ENCODE results near the gene ELK1. TPM values are rescaled to one million over a fixed set of nuclear protein-coding genes. Genes with fewer than 3 reads are reported as not detected.

Gene ELK1
- total RNA-seq, 1 donor from 2014 or later: 146 TPM

GRCh38 chrX:47596256-47596655 is 54.1 kb downstream of the ELK1 start:
- peak overlapping the region; percentile 20 to 31 for H3K27ac ChIP-seq
- H3K36me3 ChIP-seq: no peaks in the 10 kb centered on the region
- peaks cover 10 to 41% of the 10 kb centered on the region in 2 donors for H3K9me3 ChIP-seq
- DNase-seq (ENCODE audit: low spot score in 2 of 2): no peak
- no peak for TF ChIP-seq CTCF (IDR thresholded peaks at IDR 0.05)
- peaks cover 0 to 2% of the 10 kb centered on the region in 2 donors for H3K4me1 ChIP-seq
- H3K4me3 ChIP-seq: no peak overlapping the region
- no peaks in the 10 kb centered on the region for H3K27me3 ChIP-seq
- intact Hi-C loops (cut with DNase I): no loop called here

GRCh38 chrX:47595716-47596251 is 54.6 kb downstream of the ELK1 start:
- H3K9me3 ChIP-seq: peaks cover 10 to 41% of the 10 kb centered on the region in 2 donors
- no peaks in the 10 kb centered on the region for H3K27me3 ChIP-seq
- no peak for TF ChIP-seq CTCF (IDR thresholded peaks at IDR 0.05)
- H3K27ac ChIP-seq: peak overlapping the region; percentile 20 to 31
- intact Hi-C loops (cut with DNase I): loop anchor here (1.0 kb wide), 1 partner anchor 34 kb away; the partner anchor contains the start of gene ARAF
- H3K4me3 ChIP-seq: no peak overlapping the region
- no peaks in the 10 kb centered on the region for H3K36me3 ChIP-seq
- DNase-seq (ENCODE audit: low spot score in 2 of 2): no peak
- H3K4me1 ChIP-seq: peaks cover 0 to 2% of the 10 kb centered on the region in 2 donors

GRCh38 chrX:47593522-47593921 is 56.8 kb downstream of the ELK1 start:
- Histone ChIP-seq H3K36me3 (no peaks in the 10 kb centered on the region), H3K4me3 (no peak overlapping the region), H3K27ac (no peak overlapping the region), H3K27me3 (no peaks in the 10 kb centered on the region), H3K4me1 (peaks cover 0 to 2% of the 10 kb centered on the region in 2 donors), H3K9me3 (peaks cover 10 to 23% of the 10 kb centered on the region in 2 donors)
- TF ChIP-seq CTCF (IDR thresholded peaks at IDR 0.05): no peak
- DNase-seq (ENCODE audit: low spot score in 2 of 2): no peak
- intact Hi-C loops (cut with DNase I): no loop called here

GRCh38 chrX:47590984-47591383 is 59.4 kb downstream of the ELK1 start:
- no peak for TF ChIP-seq CTCF (IDR thresholded peaks at IDR 0.05)
- Histone ChIP-seq H3K4me3 (no peak overlapping the region), H3K27ac (no peak overlapping the region), H3K9me3 (no peaks in the 10 kb centered on the region), H3K27me3 (no peaks in the 10 kb centered on the region), H3K36me3 (no peaks in the 10 kb centered on the region), H3K4me1 (peaks cover 0 to 2% of the 10 kb centered on the region in 2 donors)
- peak in 1 of 2 donors; percentile 56 for DNase-seq (ENCODE audit: low spot score in 2 of 2)
- intact Hi-C loops (cut with DNase I): no loop called here

- Histone ChIP-seq H3K4me1 (peaks cover 0 to 3% of the 10 kb centered on the region in 2 donors), H3K4me3 (no peak overlapping the region), H3K27me3 (no peaks in the 10 kb centered on the region), H3K9me3 (no peaks in the 10 kb centered on the region), H3K36me3 (peaks cover 5 to 7% of the 10 kb centered on the region in 2 donors), H3K27ac (no peak overlapping the region)
- TF ChIP-seq CTCF (IDR thresholded peaks at IDR 0.05): no peak
- intact Hi-C loops (cut with DNase I): no loop called here
- DNase-seq (ENCODE audit: low spot score in 2 of 2): peak in 1 of 2 donors; percentile 63
Observed at GRCh38 chrX:47587906-47588735, 62.2 kb downstream of the ELK1 start.

Measured in ascending aorta (tissue), 2 donors.